HG02588 (cell line): ENCODE results near the gene HELQ.

Source experiments
- ATAC-seq: cut with Tn5 transposase; IDR thresholded peaks from one replicate; pipeline ENCODE4 v1.9.1; 2021; ENCODE audit warnings: mild to moderate bottlenecking, moderate library complexity; ENCODE audit not compliant: unreplicated experiment

Gene HELQ

GRCh38 chr4:83371235-83371634, 84.4 kb downstream of the HELQ start:
- ATAC-seq = no peak

- no peak for ATAC-seq
These were observed 85.0 kb downstream of the HELQ start for GRCh38 chr4:83370640-83370906.

GRCh38 chr4:83369831-83370639, 85.6 kb downstream of the HELQ start:
- no peak for ATAC-seq

- ATAC-seq = no peak
These were observed 91.3 kb downstream of the HELQ start for GRCh38 chr4:83364312-83364711.

- ATAC-seq = no peak
These were observed 92.9 kb downstream of the HELQ start for GRCh38 chr4:83362492-83363329.

GRCh38 chr4:83361416-83362103, 94.1 kb downstream of the HELQ start:
- ATAC-seq = no peak

- ATAC-seq = no peak
These were observed 95.6 kb downstream of the HELQ start for GRCh38 chr4:83360018-83360417.

GRCh38 chr4:83358410-83358809, 97.2 kb downstream of the HELQ start:
- no peak for ATAC-seq
